Measurements from ENCODE around the gene DPEP3. TPM values are rescaled to one million over a fixed set of nuclear protein-coding genes. Genes with fewer than 3 reads are reported as not detected.

Gene DPEP3
- total and polyA plus RNA-seq, 2 donors (not counting 1 experiment from before 2014, with no cell fraction given): 1.9 to 2.0 TPM

GRCh38 chr16:67965668-67966548, 14.4 kb downstream of the DPEP3 start:
- no peak overlapping the region for H3K9ac ChIP-seq (ENCODE audit: low read length)
- H3K36me3 ChIP-seq (replicated peaks in 1 of 2; ENCODE audit: control extremely low read depth in 1 of 2, control insufficient read depth in 1 of 2, extremely low read depth in 1 of 2, insufficient read depth in 2 of 2, low read length in 1 of 2): peaks cover 0 to 19% of the 10 kb centered on the region in 2 experiments
- peaks cover 8% of the 10 kb centered on the region for H4K20me1 ChIP-seq (ENCODE audit: control insufficient read depth, insufficient read depth, low read length, poor library complexity, severe bottlenecking)
- intact Hi-C loops (cut with micrococcal nuclease): loop anchor here (10.0 kb wide), 1 partner anchor 259 kb away; no protein-coding TSS in a partner anchor
- no peaks in the 10 kb centered on the region for H3K27me3 Mint-ChIP-seq
- peaks cover 10 to 19% of the 10 kb centered on the region in 2 donors for H3K4me1 ChIP-seq (ENCODE audit: control insufficient read depth in 2 of 2, insufficient read depth in 2 of 2, low read length in 2 of 2)
- H3K4me3 ChIP-seq (ENCODE audit: control extremely low read depth in 1 of 5, extremely low read depth in 1 of 5, insufficient read depth in 1 of 5, low read depth in 2 of 5, low read length in 4 of 5): no peak overlapping the region
- TF ChIP-seq, protein P1, sequence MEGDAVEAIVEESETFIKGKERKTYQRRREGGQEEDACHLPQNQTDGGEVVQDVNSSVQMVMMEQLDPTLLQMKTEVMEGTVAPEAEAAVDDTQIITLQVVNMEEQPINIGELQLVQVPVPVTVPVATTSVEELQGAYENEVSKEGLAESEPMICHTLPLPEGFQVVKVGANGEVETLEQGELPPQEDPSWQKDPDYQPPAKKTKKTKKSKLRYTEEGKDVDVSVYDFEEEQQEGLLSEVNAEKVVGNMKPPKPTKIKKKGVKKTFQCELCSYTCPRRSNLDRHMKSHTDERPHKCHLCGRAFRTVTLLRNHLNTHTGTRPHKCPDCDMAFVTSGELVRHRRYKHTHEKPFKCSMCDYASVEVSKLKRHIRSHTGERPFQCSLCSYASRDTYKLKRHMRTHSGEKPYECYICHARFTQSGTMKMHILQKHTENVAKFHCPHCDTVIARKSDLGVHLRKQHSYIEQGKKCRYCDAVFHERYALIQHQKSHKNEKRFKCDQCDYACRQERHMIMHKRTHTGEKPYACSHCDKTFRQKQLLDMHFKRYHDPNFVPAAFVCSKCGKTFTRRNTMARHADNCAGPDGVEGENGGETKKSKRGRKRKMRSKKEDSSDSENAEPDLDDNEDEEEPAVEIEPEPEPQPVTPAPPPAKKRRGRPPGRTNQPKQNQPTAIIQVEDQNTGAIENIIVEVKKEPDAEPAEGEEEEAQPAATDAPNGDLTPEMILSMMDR (IDR thresholded peaks at IDR 0.05): no peak
- no peak for TF ChIP-seq EZH2 (IDR thresholded peaks at IDR 0.05; ENCODE audit: borderline replicate concordance, insufficient read depth, low read depth, low read length, poor library complexity, severe bottlenecking)
- CTCF ChIA-PET: interaction anchor here (0.8 to 3.2 kb wide), 6 partner anchors 29 to 82 kb away, joined by 3 to 11 read pairs (median 4); partner anchors contain the start of genes NRN1L and PSMB10
- no peak for DNase-seq
- H3K4me3 Mint-ChIP-seq: peak overlapping the region; percentile 54
- H2AFZ ChIP-seq (ENCODE audit: insufficient read depth, low read depth, low read length, poor library complexity, severe bottlenecking): no peak overlapping the region
- no peaks in the 10 kb centered on the region for H3K9me3 Mint-ChIP-seq (ENCODE audit: insufficient read depth)
- 96% methylated on average over 8 of the region's 11 CpGs for WGBS (ENCODE audit: insufficient coverage)
- no peak overlapping the region for H3K4me2 ChIP-seq (replicated peaks; ENCODE audit: low read depth, low read length, poor library complexity, severe bottlenecking)
- peaks cover 20% of the 10 kb centered on the region for H3K4me1 Mint-ChIP-seq
- H3K27ac Mint-ChIP-seq: no peak overlapping the region
- no peak for ATAC-seq (ENCODE audit: low read depth)
- no peak overlapping the region for H3K27ac ChIP-seq (ENCODE audit: low read length in 2 of 2)
- POLR2A ChIA-PET: interaction anchor here (0.6 to 1.7 kb wide), 2 partner anchors 19 to 59 kb away, joined by 3 read pairs; no protein-coding TSS in a partner anchor
- no peaks in the 10 kb centered on the region for H3K9me3 ChIP-seq (ENCODE audit: control extremely low read depth in 1 of 3, control insufficient read depth in 2 of 3, insufficient read depth in 1 of 3, low read length in 2 of 3)
- H3K79me2 ChIP-seq (ENCODE audit: control insufficient read depth, insufficient read depth, low read length): peaks cover 32% of the 10 kb centered on the region
- no peaks in the 10 kb centered on the region for H3K27me3 ChIP-seq (replicated peaks in 1 of 4; ENCODE audit: control extremely low read depth in 1 of 4, control insufficient read depth in 3 of 4, insufficient read depth in 4 of 4, low read length in 3 of 4)
